PFSK-1 (cell line): ENCODE data around the gene SNRPF.

Experiments used
- FOXP2 ChIP-seq: optimal IDR thresholded peaks from 2 replicates; pipeline ENCODE3; 2011; ENCODE audit warnings: borderline replicate concordance, control low read depth, inconsistent platforms; ENCODE audit not compliant: insufficient read depth; ENCODE audit errors: extremely low read length, extremely low read depth
- POLR2AphosphoS5 ChIP-seq: IDR thresholded peaks from 2 replicates; pipeline ENCODE4 v1.6.1; 2012; ENCODE audit warnings: low read depth, mild to moderate bottlenecking, control low read depth, low read length, moderate library complexity
- REST ChIP-seq, 2 experiments: IDR thresholded peaks; 2 replicates each; pipeline versions ENCODE4 v1.6.1 to v1.8.0; 2011 to 2012; ENCODE audit warnings: low read depth in 2 of 2, low read length in 2 of 2, control low read depth in 1 of 2, inconsistent platforms in 1 of 2, mild to moderate bottlenecking in 1 of 2, moderate library complexity in 1 of 2; ENCODE audit not compliant: insufficient read depth in 1 of 2
- SIN3A ChIP-seq: IDR thresholded peaks from 2 replicates; pipeline ENCODE4 v1.6.1; 2012; ENCODE audit warnings: mild to moderate bottlenecking, low read length, moderate library complexity, borderline replicate concordance; ENCODE audit not compliant: insufficient read depth
- TAF1 ChIP-seq: IDR thresholded peaks from 2 replicates; pipeline ENCODE4 v1.6.1; 2012; ENCODE audit warnings: low read length, control low read depth, borderline replicate concordance; ENCODE audit not compliant: insufficient read depth

The SNRPF gene

GRCh38 chr12:95859947-95860850 lies 1.4 kb downstream of the SNRPF start:
- TF ChIP-seq POLR2AphosphoS5 (0 out of 2 replicates have a peak, but pooled peaks have one; percentile 31), FOXP2 (no peak), REST (IDR thresholded peaks at IDR 0.05; ENCODE audit: insufficient read depth in 1 of 2, low read depth in 2 of 2, low read length in 2 of 2) (no peak), SIN3A (no peak)

- no peak for TF ChIP-seq POLR2AphosphoS5
- no peak for TF ChIP-seq SIN3A
- no peak for TF ChIP-seq TAF1
- TF ChIP-seq REST (IDR thresholded peaks at IDR 0.05; ENCODE audit: insufficient read depth in 1 of 2, low read depth in 2 of 2, low read length in 2 of 2) = no peak
- TF ChIP-seq FOXP2 = no peak
Observed at GRCh38 chr12:95862038-95862437, 3.3 kb downstream of the SNRPF start.

- TF ChIP-seq FOXP2 = no peak
- TF ChIP-seq TAF1 = no peak
- TF ChIP-seq POLR2AphosphoS5 = no peak
- TF ChIP-seq REST (IDR thresholded peaks at IDR 0.05; ENCODE audit: insufficient read depth in 1 of 2, low read depth in 2 of 2, low read length in 2 of 2) = no peak
- no peak for TF ChIP-seq SIN3A
Observed at GRCh38 chr12:95863337-95863736, 4.6 kb downstream of the SNRPF start.

- no peak for TF ChIP-seq POLR2AphosphoS5
- no peak for TF ChIP-seq TAF1
- TF ChIP-seq REST (IDR thresholded peaks at IDR 0.05; ENCODE audit: insufficient read depth in 1 of 2, low read depth in 2 of 2, low read length in 2 of 2) = no peak
- no peak for TF ChIP-seq FOXP2
- TF ChIP-seq SIN3A = no peak
Observed at GRCh38 chr12:95870897-95871296, 12.1 kb downstream of the SNRPF start.

- no peak for TF ChIP-seq REST (IDR thresholded peaks at IDR 0.05; ENCODE audit: insufficient read depth in 1 of 2, low read depth in 2 of 2, low read length in 2 of 2)
- TF ChIP-seq SIN3A = no peak
- TF ChIP-seq POLR2AphosphoS5 = no peak
- TF ChIP-seq TAF1 = no peak
- TF ChIP-seq FOXP2 = no peak
Observed at GRCh38 chr12:95874452-95874851, 15.7 kb downstream of the SNRPF start.
